Hair follicular keratinocyte (primary cell): ENCODE data around the gene COX7B2. TPM values are rescaled to one million over a fixed set of nuclear protein-coding genes. Genes with fewer than 3 reads are reported as not detected.

Source experiments
- total RNA-seq: library from RNA; depleted of rRNA; stranded (reverse); fragments of >200 nt; gene quantifications from 2 replicates; pipeline ENCODE4 v1.2.3, GENCODE V29; 2015

Gene COX7B2, protein sequence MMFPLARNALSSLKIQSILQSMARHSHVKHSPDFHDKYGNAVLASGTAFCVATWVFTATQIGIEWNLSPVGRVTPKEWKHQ
- total RNA-seq, result not detected in 2 replicates

DNA sequence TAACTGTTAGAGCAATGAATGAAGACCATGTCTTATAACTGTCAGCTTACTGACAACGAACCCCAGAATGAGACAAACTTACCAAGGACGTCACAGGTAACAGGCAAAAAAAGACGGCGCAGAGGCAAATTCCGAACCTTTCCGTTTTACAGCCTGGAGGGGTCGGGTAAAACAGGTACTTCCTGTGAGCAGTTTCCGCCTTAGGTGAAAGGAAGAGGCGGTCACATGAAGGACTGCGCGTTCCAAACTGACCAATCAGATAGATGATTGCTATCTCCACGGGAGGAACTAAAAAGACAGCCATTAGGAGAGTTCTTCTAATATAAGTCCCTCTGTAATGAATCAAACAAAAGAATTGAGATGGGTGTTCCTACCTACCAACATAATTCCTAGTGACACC lies at the start of gene COX7B2:
COX7B2 (minus strand) TSS at position 168 of the 400 bp plus-strand sequence. CDS start 174,053 bp downstream, outside the sequence.

Other genes starting within 250 kb of the COX7B2 start
- not detected in 2 replicates for gene GABRA4, start 84.3 kb upstream of the COX7B2 start, total RNA-seq
- gene GABRB1, start 122.3 kb upstream of the COX7B2 start, total RNA-seq, result not detected in 2 replicates